NCI-H146 (cell line): ENCODE measurements around the gene TNS3.
"Not testable (repeated sequence)": the region's sequence is repeated elsewhere in the genome, so short reads cannot be mapped to it uniquely, and the experiment has no call there.

Source experiments
- DNase-seq: peaks from one replicate; lab custom pipeline; 2025; lab: John Stamatoyannopoulos, UW

TNS3 gene

DNA sequence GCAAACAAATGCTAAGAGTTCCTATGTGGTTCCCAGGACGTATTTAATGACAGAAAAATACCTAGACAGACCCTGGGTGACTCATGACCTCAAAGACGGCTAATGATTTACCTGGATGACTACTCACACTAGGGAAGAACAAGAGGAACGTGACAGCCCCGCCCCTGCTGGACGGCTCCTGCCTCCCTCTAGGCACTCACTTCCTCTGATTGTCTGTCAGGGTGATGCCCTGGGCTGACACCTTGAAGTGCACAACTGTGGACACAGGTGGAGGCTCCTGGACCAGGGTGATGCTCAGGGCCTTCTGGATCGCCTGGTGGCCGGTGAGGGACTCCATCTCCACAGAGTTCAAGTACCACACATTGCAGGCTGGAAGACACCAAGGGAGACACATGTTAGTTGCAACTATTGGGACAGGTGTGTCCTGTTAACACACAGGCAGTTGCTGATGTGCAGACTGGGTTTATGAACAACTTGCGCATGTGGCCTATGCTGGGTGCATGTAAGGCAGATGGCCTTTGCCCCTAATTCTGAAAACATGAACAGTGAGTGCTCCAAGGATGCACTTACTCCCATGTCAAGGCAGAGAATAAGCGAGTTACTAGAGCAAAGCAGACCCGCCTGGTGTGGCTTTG is 298.3 kb downstream of the TNS3 start:
- no peak for DNase-seq

DNA sequence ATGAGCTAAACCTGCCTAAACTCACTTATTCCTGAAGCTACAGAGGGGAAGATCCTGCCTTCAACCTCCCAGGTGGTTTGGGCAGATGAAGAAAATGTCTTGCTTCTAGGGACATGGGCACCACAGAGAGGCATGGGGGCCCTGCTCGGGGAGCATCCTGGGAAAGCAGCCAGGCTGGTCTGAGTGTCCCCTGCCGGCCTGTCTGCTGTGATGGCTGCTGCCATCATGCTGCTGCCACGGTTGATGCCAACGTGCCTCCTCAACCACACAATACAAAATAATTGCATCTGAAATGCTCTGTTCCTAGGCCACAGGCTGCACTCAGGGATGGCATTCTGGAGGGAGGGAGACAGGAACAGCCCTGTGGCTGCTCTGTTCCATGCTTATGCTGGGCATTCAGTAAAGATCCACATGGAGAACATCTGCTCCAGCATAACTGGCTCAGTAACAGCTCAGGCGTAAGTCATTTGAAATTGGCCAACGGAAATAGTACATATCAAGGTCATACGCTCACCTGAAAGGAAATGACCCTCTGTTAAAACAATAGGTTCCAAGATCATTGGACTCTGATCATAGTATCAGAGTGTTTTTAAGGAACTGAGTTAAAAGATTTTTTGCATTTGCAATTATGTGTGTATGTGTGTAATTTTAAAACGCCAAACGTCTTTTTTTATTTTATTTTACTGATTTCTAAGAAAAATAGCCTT is 299.0 kb downstream of the TNS3 start:
- DNase-seq = no peak

DNA sequence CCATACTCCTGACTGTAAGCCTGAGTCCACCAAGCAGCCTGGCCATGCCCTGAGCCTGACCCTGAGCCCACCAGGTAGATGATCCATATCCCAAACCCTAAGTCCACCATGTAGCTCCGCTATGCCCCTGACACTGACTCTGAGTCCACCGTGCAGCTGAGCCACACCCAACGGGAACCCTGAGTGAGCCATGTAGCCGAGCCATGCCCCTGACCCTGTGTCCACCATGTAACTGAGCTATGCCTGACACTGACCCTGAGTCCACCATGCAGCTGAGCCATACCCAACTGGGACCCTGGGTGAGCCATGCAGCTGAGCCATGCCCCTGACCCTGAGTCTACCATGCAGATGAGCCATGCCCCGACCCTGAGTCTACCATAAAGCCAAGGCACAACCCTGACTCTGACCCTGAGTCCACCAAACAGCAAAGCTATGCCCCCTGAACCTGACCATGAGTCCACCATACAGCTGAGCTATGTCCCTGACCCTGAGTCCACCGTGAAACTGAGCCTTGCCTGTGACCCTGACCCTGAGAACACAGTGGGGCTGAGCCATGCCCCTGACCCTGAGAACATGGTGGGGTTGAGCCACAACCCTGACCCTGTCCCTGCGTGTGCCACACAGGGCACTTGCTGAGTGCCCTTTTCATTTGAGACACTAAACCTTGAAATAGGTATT is 299.8 kb downstream of the TNS3 start:
- DNase-seq = no peak

DNA sequence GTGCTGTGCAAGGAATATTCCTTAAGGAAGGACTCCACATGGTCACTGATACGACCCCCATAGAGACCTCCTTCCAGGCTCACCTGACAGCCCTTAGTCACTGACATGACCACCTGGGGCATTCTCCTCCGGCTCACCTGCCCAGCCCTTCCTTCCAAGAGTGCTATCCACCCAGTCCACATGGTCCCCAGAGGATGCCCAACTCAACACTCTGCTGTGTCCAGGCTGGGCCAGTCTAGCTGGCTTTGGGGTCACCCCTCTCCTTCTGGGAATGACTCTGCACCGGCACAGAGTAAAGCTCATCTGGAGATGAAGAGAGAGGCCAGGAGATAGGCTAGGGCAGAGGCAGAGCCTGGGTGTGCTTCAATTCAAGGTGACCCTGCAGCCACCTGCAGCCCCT is 300.8 kb downstream of the TNS3 start:
- no peak for DNase-seq

DNA sequence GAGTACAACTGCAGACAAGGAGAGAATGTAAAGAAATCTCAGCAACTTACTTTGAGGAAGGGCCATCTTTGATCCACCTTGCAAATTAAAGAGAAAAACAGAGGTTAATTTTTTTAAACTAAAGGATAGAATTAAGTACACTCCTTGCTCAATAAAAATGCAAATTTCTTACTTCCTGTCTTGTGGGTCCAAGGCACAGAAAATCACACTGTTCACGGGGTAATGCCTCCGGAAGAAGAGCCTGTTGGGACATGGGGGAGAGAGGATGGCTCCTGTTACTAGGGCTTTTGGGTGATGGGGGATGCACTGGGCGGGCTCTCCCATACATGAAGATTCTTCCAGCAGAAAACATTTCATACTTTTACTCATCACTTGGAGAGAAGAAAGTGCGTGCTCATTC is 301.8 kb downstream of the TNS3 start:
- DNase-seq = no peak

DNA sequence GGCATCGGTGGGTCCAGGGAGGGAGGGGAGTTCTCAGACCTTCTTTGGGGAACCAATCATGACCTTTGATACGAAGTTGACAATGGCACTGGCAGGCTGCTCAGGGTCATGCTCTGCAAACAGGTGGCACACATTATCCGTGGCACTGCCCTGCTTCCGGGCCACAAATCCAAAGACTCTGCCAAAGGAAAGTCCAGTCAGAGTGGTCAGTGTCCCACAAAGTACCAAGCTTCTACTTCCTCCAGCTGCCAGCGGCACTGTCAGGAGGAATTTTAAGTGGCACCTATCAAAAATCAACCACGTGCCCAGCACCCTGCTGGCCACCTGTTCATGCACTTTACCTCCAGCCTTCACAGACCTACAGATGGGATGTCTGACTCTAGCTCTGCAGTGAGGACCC is 303.9 kb downstream of the TNS3 start:
- no peak for DNase-seq

DNA sequence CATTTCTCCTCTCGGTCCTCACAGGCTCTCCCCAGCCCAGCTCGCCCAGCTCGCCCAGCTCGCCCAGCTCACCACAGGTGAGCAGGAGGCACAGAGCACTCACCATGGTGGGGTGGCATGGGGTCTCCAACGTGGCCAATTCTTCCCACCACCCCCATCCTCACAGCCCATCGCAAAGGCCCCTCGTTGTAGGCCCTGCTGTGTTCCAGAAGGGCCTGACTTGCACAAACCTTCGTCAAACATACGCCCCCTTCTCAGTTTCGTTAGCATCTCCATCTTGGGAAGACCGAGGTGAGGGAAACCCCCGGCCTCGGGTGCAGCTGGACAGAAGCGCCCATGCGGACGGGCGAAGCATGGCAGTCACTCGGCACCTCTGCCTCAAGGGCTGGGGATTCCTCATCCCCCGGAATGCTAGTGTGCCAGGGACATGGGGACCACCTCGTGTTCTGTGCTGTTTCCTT is 304.6 kb downstream of the TNS3 start:
- DNase-seq = no peak

DNA sequence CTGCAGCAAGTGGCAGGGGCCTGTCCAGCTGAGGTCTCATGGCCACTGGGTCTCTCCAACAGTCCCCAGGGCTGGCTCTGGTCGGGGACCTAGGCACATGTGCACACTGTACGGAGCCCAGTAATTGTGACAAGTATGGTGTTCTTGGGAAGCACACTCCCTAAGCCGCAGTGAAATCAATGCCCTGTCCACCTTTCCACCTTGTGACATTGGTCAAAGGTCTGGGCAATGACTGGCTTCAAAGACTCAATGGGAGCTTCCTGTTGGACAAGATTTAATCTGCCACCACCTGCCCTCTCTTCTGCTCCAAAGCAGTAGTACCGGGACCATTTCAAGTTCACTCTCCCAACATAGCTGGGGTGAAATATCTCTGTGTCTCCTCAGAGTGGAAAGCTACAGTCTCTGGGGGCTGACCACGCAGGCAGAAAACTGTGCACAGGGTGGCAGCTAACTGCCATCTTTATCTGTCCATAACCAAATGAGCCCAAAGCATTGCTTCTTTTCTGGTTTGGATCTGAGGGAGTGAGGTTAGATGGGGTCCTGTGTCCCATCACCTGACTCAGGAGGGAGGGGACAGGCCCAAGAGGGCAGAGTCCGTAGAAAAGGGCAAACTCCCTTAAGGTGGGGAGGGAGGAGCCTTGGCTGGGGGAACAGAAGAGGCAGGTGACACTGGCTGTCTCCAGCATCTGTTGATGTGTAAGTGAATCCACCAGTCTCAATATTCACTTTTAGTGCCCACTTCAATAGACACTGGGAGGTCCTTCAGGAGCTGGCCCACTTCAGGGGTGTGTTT is 307.7 kb downstream of the TNS3 start:
- no peak for DNase-seq

DNA sequence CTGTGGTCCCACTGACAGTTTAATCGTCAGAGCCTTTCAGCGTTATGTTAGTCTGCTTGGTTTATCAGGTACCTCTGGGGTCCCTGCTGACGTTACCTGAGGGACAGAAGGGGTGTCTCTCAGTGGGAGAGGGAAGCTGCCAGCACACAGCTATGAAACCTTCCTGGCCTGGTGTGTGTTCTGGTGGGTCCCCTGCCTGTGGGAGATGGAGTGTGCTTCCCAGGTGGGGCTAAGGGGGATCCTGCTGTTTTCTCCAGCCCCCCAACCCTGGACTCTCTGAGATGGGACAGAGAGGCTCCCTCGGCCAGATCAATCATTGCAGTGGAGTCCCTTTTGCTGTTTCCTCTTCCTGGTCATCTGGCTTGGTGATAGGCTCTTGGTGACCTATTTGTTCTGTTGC is 308.8 kb downstream of the TNS3 start:
- DNase-seq = no peak

DNA sequence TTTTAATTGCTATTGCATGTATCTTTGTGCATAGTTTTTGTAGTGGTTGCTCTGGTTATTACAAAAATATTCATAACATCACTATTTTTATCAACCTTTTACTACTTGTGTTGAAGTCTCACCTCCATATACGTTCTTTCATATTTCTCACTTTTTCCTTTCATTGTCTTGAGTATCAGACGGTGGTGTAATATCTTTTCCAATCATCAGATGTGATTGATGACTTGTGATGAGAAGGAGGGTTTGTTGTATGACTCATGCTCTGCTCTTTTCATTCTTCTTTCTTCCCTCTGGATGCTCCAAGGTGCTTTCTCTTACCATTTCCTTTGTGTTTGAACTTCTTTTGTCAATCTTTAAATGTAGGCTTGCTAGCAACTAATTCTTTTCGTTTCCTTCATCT is 310.2 kb downstream of the TNS3 start:
- DNase-seq = no peak

DNA sequence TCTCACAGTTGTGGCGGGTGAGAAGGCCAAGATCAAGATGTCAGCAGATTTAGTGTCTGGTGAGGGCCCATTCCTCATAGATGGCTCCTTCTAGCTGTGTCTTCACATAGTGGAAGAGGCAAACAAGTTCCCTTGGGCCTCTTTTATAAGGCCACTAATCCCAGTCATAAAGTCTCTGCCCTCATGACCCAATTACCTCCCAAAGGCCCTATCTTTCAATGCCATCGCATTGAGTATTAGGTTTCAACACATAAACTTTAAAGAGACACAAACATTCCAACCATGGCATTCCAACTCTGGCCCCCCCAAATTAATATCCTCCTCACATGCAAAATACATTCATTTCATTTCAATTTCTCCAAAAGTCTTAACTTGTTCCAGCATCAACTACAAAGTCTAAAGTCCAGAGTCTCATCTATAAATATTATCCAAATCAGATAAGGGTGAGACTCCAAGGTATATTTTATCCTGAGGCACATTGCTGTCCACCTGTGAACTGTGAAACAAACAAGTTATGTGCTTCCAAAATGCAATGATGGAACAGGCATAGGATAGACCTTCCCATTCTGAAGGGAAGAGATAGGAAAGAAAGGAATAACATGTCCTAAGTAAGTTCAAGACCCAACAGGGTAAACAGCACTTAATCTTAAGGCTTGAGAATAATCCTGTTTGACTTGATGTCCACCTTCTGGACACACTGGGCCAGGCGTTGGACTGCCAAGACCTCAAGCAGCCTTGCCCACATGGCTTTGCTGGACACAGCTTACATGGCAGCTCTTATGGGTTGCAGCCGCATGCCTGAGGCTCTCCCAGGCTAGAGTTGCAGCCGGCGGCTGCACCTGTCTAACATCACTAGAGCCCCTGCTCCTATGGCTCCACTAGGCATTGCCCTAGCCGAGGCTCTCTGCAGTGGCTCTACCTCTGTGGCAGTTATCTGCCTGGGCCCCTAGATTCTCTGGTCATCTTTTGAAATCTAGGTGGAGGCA is 312.8 kb downstream of the TNS3 start:
- no peak for DNase-seq

DNA sequence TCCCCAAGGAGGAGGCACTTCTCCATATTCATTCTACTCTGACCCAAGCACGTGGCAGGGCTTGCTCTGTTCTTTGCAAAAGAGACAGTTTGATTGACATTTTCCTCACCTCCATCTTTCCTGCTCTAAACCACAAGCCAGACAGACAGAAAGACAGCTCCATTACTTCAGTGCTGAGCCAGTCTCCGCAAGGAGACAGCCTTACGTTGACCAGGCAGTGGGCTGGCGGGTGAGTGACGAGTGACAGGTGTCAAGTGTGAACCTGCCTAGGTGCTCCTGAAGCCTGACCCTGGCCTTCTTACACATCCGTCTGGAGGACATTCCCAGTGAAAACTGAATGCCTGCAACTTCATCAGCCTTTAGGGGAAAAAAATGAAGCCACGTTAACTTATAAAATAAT is 314.6 kb downstream of the TNS3 start:
- no peak for DNase-seq

DNA sequence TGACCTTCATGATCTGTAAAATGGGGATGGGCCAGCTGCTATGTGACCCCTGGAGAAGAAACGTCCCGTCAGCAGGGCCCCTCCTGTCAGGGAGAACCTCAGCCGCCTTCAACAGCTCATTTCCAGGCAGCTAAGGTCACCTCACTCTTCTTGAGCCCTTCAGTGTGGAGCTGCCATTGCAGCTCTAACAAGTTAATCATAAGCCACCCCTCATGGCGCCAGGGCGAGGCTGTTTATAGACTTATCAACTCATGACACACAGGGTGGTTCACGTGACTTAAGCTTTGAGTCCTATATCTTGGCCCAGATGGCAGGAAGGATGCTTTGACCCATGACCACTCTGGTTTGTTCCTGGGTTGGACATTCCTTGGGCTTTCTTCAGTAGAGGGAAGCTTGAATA is 315.1 kb downstream of the TNS3 start:
- no peak for DNase-seq

DNA sequence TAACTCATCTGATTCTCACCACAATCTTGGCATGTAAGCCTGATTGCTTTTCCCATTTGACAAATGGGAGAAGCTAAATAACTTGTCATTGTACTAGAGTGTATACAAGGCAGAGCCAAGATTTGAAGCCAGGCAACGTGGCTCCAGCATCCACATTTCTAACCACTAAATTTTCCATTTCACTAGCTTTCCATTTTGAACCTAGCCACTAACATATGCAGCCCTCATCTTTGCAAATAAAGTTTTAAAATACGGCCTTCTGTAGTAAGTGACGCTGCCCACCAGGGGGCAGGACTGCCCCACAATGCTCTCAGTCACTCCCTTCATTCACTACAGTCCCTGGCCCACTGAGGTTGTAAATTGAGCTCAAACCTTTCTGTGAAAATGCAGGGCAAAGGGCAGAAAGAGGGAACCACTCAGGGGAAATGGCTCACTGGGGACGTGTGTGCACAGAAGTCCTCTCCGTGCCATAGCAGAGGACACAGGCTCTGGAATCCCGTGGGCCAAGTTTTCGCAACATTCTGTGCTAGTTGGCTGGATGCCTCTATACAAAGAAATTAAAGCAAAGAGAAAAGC is 315.7 kb downstream of the TNS3 start:
- DNase-seq = peak; percentile 41

DNA sequence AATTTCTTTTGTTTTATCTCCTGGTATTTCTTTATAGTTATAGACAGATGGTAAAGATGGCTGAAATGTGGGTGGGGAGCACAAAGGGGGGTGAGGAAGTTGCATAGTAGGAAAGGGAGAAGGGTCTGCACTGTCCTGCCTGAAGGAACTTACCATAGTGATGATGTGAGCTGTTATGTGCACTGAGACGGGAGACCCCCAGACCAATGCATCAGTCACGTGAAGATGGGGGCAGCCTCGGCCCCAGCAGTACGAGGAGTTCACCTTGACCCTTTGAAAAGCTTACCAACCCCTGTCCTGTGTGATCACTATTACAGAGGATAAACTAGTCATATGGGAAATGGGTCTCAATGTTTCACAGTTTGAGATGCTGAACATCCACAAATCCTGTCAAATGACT is 316.3 kb downstream of the TNS3 start:
- no peak for DNase-seq

DNA sequence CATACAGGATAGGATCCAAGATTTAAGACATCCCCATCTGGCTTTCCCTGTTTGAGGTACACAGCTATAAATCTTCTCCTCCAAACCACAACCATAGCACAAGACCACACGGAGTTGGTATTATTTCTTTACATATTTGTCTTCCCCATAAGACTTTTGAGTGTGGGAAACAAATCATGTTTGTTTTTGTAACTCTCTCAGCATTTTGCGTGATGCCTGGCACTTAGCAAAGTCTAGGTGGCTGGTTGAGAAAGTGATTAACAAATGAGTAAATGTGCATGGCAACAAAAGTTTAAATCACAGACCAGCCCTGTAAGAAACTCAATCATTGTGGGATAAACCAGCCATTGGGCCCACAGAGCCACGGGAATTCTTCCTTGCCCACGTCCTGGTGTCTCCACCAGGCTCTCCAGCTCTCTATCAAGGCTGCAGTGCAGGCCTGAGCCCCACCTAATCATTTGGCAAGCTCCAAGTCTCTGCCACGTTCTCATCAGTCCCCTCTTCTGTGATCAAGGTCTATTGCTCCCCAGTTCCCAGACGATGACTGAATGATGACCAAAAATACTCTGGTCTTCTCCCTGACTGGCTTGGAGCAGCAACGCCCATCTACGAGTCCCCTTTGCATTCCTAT is 317.8 kb downstream of the TNS3 start:
- no peak for DNase-seq

DNA sequence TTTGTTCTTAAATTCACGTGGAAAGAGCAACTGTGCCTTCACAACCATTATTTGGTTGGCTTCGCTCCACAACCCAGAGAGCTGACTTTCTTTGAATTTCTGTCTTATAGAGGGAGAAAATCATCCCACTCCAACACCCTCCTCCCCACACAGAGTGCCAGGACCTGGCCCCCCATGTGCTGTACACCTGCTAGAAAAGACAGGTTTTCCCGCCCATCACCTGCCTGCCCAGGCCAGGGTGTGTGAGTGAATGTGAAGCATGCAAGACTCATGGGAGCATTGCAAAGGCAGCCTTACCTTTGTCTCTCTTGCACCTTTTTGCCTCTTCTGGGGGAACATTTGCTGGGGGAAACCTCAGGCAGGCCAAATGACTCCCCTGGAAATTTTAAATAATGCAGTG is 319.0 kb downstream of the TNS3 start:
- DNase-seq = no peak

DNA sequence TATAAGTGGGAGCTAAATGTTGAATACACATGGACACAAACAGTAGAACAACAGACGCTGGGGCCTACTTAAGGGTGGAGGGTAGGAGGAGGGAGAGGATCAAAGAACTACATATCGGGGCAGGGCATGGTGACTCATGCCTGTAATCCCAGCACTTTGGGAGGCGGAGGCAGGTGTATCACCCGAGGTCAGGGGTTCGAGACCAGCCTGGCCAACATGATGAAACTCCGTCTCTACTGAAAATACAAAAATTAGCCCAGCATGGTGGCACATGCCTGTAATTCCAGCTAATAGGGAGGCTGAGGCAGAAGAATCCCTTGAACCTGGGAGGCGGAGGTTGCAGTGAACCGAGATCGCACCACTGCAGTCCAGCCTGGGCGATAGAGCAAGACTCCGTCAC is 319.8 kb downstream of the TNS3 start:
- not testable (repeated sequence) for DNase-seq

DNA sequence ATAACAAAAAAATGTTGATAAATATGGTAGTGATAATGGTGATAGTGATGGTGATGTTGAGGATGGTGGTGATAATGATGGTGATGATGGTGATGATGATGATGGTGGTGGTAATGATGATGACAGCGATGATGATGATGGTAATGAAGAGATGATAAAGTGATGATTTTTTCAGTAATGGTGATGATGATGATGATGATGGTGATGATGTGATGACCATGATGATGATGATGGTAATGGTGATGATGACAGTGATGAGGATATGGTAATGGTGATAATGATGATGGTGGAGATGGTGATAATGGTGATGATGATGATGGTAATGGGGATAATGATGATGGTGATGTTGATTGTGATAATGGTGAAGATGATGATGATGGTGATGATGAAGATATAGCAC is 321.6 kb downstream of the TNS3 start:
- DNase-seq = no peak

DNA sequence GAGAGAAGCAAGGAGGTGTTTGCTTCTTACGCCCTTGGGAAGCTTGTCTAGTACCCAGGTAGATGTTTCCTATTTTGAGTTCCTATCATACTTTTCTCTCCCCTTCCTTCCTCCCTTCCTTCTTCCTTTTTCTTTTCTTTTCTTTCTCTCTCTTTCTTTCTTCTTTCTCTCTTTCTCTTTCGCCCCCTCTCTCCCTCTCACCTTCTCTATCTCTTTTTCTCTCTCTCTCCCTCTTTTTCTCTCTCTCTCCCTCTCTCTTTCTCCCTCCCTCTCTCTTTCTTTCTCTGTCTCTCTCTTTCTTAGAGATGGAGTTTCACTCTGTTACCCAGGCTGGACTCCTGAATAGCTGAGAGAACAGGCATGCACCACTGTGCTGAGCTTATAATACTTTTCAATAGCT is 322.2 kb downstream of the TNS3 start:
- no peak for DNase-seq

DNA sequence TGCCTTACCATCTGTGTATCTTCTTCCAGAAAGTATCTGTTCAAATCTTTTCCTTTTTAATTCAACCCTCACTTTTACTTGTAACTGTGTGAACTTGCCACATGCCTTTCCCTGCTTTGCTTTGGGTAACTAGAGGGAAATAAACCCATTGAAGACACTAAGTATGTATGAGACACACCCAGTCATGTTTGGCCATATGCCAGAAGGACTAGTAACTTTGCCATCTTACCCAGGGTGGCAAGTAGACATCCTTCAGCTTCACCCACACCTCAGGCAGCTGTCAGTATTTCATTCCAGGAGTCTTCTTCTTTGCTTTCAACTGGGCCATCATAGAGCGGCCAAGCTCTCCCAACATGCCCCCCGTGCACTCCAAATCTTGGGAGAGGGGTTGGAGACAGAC is 323.1 kb downstream of the TNS3 start:
- DNase-seq = no peak
